HepG2 (cell line): ENCODE measurements around the gene HMGCS2. TPM values are rescaled to one million over a fixed set of nuclear protein-coding genes. Genes with fewer than 3 reads are reported as not detected.

Experiments
- AKAP8 ChIP-seq: sonication (generic); formaldehyde crosslinking; IDR thresholded peaks from 2 replicates; pipeline ENCODE4 v1.5.1; 2020; ENCODE audit warnings: mild to moderate bottlenecking, missing genetic modification reagents
- EED ChIP-seq: sonication (generic); formaldehyde crosslinking; IDR thresholded peaks from 2 replicates; pipeline ENCODE4 v1.5.0; 2020; ENCODE audit warnings: mild to moderate bottlenecking, missing genetic modification reagents
- ERF ChIP-seq: IDR thresholded peaks from 2 replicates; pipeline ENCODE4 v1.6.1; 2018; ENCODE audit warnings: missing biosample characterization, missing genetic modification reagents
- EZH2 ChIP-seq: conservative IDR thresholded peaks from 2 replicates; pipeline ENCODE4 v1.6.1; 2012; ENCODE audit warnings: mild to moderate bottlenecking, low read depth, low read length, moderate library complexity
- GTF3A ChIP-seq: sonication (generic); formaldehyde crosslinking; conservative IDR thresholded peaks from 2 replicates; pipeline ENCODE4 v1.4.0; 2020; ENCODE audit warnings: mild to moderate bottlenecking, missing genetic modification reagents
- MAFG ChIP-seq: sonication (generic); formaldehyde crosslinking; IDR thresholded peaks from 2 replicates; pipeline ENCODE4 v1.5.1; 2020; ENCODE audit warnings: mild to moderate bottlenecking, missing genetic modification reagents
- MAZ ChIP-seq, 2 experiments: sonication (generic) in 1 of 2; formaldehyde crosslinking in 1 of 2; IDR thresholded peaks; 2 replicates each; pipeline versions ENCODE4 v1.5.0 to v1.6.1; 2012 to 2020; ENCODE audit warnings: low read depth in 2 of 2, mild to moderate bottlenecking in 2 of 2, borderline replicate concordance in 1 of 2, improper control_type of control experiment in 1 of 2, low read length in 1 of 2, missing genetic modification reagents in 1 of 2, moderate library complexity in 1 of 2
- NFE2L2 ChIP-seq: fragments of 150-350 bp; IDR thresholded peaks from 2 replicates; pipeline ENCODE4 v1.6.1; 2014; ENCODE audit warnings: low read length
- SIX1 ChIP-seq: sonication (generic); formaldehyde crosslinking; IDR thresholded peaks from 2 replicates; pipeline ENCODE4 v1.4.0; 2020; ENCODE audit warnings: missing genetic modification reagents, borderline replicate concordance
- TMF1 ChIP-seq: sonication (generic); formaldehyde crosslinking; IDR thresholded peaks from 2 replicates; pipeline ENCODE4 v1.8.1; 2022; ENCODE audit warnings: low read depth, missing genetic modification reagents
- ZBTB20 ChIP-seq: sonication (generic); formaldehyde crosslinking; IDR thresholded peaks from 2 replicates; pipeline ENCODE4 v1.8.1; 2023; ENCODE audit warnings: missing genetic modification reagents, low read depth, mild to moderate bottlenecking, borderline replicate concordance
- ZFP36L2 ChIP-seq: sonication (generic); formaldehyde crosslinking; IDR thresholded peaks from 2 replicates; pipeline ENCODE4 v1.4.0; 2020; ENCODE audit warnings: missing genetic modification reagents
- ZFP62 ChIP-seq: sonication (generic); formaldehyde crosslinking; IDR thresholded peaks from 2 replicates; pipeline ENCODE4 v1.4.0; 2020; ENCODE audit warnings: missing genetic modification reagents
- ZNF441 ChIP-seq: sonication (generic); formaldehyde crosslinking; IDR thresholded peaks from 2 replicates; pipeline ENCODE4 v1.7.0; 2021; ENCODE audit warnings: missing genetic modification reagents, borderline replicate concordance
- ZNF510 ChIP-seq: sonication (generic); formaldehyde crosslinking; IDR thresholded peaks from 2 replicates; pipeline ENCODE4 v1.4.0; 2020; ENCODE audit warnings: low read depth, mild to moderate bottlenecking, missing genetic modification reagents
- ZNF678 ChIP-seq: sonication (generic); formaldehyde crosslinking; IDR thresholded peaks from 2 replicates; pipeline ENCODE4 v1.4.0; 2020; ENCODE audit warnings: mild to moderate bottlenecking, missing genetic modification reagents
- polyA plus RNA-seq, 8 experiments: library from polyadenylated mRNA; depleted of rRNA in 3 of 8; stranded (reverse) in 7 of 8; unstranded in 1 of 8; fragments of >200 nt; fragmentation: Illumina TruSeq in 4 of 8; extraction: Trizol in 4 of 8; gene quantifications; 2 replicates each; pipeline versions ENCODE4 v1.2.1 to v1.2.3, GENCODE V29; 2011 to 2016; ENCODE audit warnings: low read depth in 4 of 8, missing spikeins in 1 of 8, mixed read lengths in 1 of 8; ENCODE audit not compliant: insufficient read depth in 1 of 8
- total RNA-seq, 5 experiments: library from RNA; depleted of rRNA; stranded (reverse); fragments of >200 nt; fragmentation: Illumina TruSeq; extraction: Trizol; gene quantifications; 2 replicates each; pipeline ENCODE4 v1.2.3, GENCODE V29; 2016; ENCODE audit warnings: low read depth in 1 of 5
- TF ChIP-seq, protein P1 (sequence below): sonication (generic); formaldehyde crosslinking; IDR thresholded peaks from 2 replicates; pipeline ENCODE4 v1.5.0; 2020; ENCODE audit warnings: missing genetic modification reagents, mild to moderate bottlenecking, borderline replicate concordance
- TF ChIP-seq, protein P2 (sequence below): sonication (generic); formaldehyde crosslinking; IDR thresholded peaks from 2 replicates; pipeline ENCODE4 v1.5.0; 2020; ENCODE audit warnings: mild to moderate bottlenecking, missing genetic modification reagents, moderate library complexity
- TF ChIP-seq, protein P3 (sequence below): sonication (generic); formaldehyde crosslinking; IDR thresholded peaks from 2 replicates; pipeline ENCODE4 v1.4.0; 2020; ENCODE audit warnings: mild to moderate bottlenecking, missing genetic modification reagents, borderline replicate concordance
- TF ChIP-seq, protein P4 (sequence below): sonication (generic); formaldehyde crosslinking; IDR thresholded peaks from 2 replicates; pipeline ENCODE4 v1.4.0; 2020; ENCODE audit warnings: low read depth, missing genetic modification reagents
- TF ChIP-seq, protein P5 (sequence below): sonication (generic); formaldehyde crosslinking; IDR thresholded peaks from 2 replicates; pipeline ENCODE4 v1.8.1; 2023; ENCODE audit warnings: mild to moderate bottlenecking, missing genetic modification reagents

Gene HMGCS2
- total and polyA plus RNA-seq, 2 of the 13 experiments (the other 11 are each of a cell fraction or from before 2014, with no cell fraction given), result 0.44 to 1.5 TPM

DNA sequence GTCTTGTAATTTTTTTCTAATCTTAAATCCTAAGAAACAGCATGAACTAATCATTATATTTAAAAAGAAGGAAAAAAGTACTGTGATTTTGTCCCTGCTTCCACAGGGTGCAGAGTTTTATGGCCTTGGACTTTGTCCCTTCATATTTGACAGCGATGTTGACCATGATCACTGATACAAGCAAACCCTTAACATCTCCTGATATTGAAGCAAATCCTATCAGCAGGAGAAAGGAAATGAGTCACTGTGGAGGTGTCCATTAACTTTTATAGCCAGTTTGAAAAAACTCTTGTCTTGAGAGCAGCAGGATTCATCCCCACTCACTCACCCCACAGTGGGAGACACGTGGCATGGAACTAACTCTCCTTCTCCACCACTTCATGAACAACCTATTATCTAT, 47.7 kb upstream of the HMGCS2 start (continued):
- TF ChIP-seq, protein P1, sequence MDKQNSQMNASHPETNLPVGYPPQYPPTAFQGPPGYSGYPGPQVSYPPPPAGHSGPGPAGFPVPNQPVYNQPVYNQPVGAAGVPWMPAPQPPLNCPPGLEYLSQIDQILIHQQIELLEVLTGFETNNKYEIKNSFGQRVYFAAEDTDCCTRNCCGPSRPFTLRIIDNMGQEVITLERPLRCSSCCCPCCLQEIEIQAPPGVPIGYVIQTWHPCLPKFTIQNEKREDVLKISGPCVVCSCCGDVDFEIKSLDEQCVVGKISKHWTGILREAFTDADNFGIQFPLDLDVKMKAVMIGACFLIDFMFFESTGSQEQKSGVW (CRISPR knock-in tag), result no peak
- TF ChIP-seq MAFG (CRISPR knock-in tag) (no peak), EZH2 (no peak), ZNF441 (CRISPR knock-in tag) (no peak), GTF3A (CRISPR knock-in tag) (no peak), EED (CRISPR knock-in tag) (no peak), ZFP62 (CRISPR knock-in tag) (no peak), SIX1 (CRISPR knock-in tag) (peak; percentile 51; the same call in 1 of the 2 replicates), ZBTB20 (CRISPR knock-in tag) (no peak), TMF1 (no peak), ERF (peak; percentile 29; the same call in 1 of the 2 replicates), ZNF678 (CRISPR knock-in tag) (no peak), AKAP8 (CRISPR knock-in tag) (no peak), MAZ (IDR thresholded peaks at IDR 0.05; ENCODE audit: borderline replicate concordance, low read depth, low read length) (no peak), MAZ (CRISPR knock-in tag; IDR thresholded peaks at IDR 0.05; ENCODE audit: low read depth) (no peak), ZNF510 (CRISPR knock-in tag) (no peak), NFE2L2 (no peak), ZFP36L2 (no peak)
- TF ChIP-seq, protein P2, sequence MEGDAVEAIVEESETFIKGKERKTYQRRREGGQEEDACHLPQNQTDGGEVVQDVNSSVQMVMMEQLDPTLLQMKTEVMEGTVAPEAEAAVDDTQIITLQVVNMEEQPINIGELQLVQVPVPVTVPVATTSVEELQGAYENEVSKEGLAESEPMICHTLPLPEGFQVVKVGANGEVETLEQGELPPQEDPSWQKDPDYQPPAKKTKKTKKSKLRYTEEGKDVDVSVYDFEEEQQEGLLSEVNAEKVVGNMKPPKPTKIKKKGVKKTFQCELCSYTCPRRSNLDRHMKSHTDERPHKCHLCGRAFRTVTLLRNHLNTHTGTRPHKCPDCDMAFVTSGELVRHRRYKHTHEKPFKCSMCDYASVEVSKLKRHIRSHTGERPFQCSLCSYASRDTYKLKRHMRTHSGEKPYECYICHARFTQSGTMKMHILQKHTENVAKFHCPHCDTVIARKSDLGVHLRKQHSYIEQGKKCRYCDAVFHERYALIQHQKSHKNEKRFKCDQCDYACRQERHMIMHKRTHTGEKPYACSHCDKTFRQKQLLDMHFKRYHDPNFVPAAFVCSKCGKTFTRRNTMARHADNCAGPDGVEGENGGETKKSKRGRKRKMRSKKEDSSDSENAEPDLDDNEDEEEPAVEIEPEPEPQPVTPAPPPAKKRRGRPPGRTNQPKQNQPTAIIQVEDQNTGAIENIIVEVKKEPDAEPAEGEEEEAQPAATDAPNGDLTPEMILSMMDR, result no peak
- TF ChIP-seq, protein P3, sequence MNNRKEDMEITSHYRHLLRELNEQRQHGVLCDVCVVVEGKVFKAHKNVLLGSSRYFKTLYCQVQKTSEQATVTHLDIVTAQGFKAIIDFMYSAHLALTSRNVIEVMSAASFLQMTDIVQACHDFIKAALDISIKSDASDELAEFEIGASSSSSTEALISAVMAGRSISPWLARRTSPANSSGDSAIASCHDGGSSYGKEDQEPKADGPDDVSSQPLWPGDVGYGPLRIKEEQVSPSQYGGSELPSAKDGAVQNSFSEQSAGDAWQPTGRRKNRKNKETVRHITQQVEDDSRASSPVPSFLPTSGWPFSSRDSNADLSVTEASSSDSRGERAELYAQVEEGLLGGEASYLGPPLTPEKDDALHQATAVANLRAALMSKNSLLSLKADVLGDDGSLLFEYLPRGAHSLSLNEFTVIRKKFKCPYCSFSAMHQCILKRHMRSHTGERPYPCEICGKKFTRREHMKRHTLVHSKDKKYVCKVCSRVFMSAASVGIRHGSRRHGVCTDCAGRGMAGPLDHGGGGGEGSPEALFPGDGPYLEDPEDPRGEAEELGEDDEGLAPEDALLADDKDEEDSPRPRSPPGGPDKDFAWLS, result no peak
- TF ChIP-seq, protein P4, sequence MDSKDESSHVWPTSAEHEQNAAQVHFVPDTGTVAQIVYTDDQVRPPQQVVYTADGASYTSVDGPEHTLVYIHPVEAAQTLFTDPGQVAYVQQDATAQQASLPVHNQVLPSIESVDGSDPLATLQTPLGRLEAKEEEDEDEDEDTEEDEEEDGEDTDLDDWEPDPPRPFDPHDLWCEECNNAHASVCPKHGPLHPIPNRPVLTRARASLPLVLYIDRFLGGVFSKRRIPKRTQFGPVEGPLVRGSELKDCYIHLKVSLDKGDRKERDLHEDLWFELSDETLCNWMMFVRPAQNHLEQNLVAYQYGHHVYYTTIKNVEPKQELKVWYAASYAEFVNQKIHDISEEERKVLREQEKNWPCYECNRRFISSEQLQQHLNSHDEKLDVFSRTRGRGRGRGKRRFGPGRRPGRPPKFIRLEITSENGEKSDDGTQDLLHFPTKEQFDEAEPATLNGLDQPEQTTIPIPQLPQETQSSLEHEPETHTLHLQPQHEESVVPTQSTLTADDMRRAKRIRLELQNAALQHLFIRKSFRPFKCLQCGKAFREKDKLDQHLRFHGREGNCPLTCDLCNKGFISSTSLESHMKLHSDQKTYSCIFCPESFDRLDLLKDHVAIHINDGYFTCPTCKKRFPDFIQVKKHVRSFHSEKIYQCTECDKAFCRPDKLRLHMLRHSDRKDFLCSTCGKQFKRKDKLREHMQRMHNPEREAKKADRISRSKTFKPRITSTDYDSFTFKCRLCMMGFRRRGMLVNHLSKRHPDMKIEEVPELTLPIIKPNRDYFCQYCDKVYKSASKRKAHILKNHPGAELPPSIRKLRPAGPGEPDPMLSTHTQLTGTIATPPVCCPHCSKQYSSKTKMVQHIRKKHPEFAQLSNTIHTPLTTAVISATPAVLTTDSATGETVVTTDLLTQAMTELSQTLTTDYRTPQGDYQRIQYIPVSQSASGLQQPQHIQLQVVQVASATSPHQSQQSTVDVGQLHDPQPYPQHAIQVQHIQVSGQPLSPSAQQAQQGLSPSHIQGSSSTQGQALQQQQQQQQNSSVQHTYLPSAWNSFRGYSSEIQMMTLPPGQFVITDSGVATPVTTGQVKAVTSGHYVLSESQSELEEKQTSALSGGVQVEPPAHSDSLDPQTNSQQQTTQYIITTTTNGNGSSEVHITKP (CRISPR knock-in tag), result no peak
- TF ChIP-seq, protein P5, sequence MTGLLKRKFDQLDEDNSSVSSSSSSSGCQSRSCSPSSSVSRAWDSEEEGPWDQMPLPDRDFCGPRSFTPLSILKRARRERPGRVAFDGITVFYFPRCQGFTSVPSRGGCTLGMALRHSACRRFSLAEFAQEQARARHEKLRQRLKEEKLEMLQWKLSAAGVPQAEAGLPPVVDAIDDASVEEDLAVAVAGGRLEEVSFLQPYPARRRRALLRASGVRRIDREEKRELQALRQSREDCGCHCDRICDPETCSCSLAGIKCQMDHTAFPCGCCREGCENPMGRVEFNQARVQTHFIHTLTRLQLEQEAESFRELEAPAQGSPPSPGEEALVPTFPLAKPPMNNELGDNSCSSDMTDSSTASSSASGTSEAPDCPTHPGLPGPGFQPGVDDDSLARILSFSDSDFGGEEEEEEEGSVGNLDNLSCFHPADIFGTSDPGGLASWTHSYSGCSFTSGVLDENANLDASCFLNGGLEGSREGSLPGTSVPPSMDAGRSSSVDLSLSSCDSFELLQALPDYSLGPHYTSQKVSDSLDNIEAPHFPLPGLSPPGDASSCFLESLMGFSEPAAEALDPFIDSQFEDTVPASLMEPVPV, result no peak
